ENCODE measurements around the gene SEC23IP.
"Not testable (repeated sequence)": the region's sequence is repeated elsewhere in the genome, so short reads cannot be mapped to it uniquely, and the experiment has no call there.

Gene SEC23IP

DNA sequence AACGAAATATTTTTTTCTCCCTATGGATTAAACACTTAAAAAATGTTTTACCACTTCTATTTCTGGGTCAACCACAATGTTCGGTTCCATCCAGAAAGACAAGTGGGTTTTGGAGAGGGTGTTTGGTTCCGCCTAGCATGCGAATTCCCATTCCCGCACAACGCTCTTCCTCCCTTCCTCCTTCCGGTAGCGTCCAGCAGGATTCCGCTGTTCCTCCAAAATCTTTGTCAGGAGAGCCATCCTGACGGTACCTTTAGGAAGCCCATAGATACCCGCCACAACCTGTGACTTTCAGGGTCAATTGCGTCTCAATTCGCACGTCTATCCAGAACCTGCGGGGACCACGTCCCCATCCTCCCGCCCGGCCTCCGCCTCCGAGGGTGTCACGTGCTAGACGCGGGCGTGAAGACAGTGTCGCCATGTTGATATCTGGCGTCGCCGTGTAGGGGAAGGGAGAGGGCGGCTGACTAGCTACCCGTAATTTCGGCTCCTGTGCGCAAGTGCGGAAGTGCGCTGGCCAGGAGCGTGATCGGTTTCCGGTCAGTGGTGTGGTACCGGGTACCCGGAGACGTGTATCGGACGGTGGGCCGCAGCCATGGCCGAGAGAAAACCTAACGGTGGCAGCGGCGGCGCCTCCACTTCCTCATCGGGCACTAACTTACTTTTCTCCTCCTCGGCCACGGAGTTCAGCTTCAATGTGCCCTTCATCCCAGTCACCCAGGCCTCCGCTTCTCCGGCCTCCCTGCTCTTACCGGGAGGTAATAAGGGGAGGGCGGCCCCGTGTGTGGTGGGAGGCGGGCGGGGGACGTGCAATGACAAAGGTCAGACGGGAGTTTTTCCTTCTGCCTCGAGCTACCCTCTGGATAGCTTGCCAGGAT lies at the start of gene SEC23IP:
SEC23IP (plus strand) TSS at position 543 of the 878 bp plus-strand sequence; CDS start at position 596, 53 bp downstream.
- peak; percentile 88 for DNase-seq

DNA sequence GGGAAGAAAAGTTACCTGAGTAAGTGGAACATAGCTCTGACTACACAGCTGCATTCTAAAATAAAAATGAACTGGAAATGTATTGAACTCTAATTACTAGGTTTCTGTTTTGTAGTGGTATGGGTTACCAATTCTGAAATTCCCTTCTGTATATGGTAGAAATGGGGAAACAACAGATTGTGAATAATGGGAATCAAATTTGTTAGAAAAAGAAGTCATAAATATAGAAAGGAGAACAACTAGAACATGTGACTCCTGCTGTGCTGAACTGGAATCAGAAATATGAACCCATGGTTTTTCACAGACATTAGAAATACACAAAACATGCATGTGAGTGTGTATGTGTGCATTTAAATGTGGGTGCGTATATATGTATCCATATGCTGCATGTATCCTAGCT lies 46.9 kb upstream of the SEC23IP start:
- DNase-seq = no peak

DNA sequence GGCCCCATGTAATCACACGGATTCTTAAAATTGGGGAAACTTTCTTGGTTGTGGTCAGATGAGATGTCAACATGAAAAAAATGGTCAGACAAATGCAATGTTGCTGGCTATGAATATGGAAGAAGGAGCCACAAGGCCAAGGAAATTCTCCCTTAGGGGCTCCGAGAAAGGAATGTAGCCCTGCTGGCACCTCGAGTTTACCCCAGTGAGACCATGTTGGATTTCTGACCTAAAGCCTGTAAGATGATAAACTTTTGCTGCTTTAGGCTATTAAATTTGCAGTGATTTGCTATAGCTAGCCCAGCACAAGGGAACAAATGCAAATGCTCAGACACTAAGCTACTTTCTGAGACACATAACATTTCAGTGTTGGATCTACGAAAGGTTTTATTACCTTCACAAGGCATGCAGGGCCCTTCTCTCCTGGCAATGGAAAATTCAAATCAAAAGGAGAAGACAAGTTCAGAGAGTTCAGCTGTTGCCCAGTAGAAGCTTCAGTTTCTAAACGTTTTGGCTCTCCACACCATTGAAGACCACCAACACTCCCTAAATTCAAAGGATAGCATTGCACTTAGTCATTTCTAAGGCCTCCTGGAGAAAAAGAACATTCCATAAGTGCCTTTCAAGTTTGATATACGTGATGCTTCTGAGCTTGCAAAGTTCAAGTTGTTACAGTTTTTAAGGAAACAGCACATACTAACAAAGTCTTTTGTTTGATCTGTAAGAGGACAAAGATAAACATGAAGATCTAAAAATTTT lies 43.3 kb upstream of the SEC23IP start:
- DNase-seq = no peak

DNA sequence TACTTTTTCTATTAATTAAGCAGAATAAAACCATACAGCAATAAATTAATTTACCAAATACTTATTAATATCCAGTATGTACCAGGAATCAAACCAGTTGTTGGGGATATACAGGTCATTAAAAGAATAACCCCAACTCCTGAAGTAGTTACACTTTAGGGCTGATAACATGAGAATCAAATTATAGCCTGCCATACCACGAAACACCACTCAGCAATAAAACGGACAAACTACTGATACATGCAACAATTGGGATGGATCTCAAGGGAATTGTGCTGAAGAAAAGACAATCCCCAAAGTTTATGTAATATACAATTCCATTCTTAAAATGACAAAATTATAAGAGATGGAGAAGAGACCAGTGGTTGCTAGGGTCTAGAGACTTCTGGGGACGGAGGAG lies 42.6 kb upstream of the SEC23IP start:
- no peak for DNase-seq

DNA sequence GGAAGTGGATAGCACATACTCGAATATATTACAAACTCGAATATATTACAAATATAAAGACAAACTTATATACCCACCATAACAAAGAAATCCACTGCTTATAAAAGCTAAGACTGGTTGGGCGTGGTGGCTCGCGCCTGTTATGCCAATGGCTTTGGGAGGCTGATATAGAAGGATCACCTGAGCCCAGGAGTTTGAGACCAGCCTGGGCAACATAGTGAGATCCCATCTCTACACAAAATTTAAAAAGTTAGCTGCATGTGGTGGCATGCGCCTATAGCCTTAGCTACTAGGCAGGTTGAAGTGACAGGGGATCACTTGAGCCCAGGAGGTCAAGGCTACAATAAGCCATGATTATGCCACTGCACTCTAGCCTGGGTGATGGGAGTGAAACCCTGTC lies 40.3 kb upstream of the SEC23IP start:
- DNase-seq = no peak

DNA sequence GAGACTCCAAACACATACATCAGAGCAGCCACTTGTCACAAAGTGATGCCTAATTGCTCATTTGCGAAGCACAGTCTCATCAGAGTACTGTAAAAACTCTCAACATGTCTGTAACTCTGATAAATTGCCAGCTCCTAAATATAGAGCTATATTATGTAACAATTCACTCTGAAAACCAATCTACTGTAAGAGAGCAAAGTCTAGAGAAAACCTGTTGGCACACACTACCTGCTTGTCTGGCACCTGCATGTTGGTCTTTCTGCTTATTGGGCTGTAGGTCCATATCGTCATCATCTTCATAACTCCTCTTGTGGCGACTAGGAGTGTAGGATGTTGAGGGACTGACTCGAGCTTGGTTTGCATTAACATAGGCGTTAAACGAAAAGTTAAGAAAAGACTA lies 39.7 kb upstream of the SEC23IP start:
- DNase-seq = no peak

DNA sequence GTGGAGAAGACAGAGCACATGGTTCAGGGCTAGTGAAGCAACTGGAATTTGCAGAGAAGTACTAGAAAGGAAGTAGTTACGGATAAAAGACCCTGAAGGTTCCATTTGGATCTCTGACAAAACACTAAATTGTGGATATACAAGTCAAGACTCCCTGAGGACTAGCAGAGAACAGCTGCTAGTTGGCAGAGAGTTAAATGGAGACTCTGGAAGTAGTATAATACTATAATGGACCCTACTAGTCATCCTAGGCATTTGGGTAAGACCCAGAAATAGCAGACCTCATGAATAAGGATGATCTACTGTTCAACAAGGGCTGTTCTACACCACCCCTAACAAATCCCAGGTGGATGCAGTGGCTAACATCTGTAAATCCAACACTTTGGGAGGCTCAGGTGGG lies 39.0 kb upstream of the SEC23IP start:
- DNase-seq = no peak

DNA sequence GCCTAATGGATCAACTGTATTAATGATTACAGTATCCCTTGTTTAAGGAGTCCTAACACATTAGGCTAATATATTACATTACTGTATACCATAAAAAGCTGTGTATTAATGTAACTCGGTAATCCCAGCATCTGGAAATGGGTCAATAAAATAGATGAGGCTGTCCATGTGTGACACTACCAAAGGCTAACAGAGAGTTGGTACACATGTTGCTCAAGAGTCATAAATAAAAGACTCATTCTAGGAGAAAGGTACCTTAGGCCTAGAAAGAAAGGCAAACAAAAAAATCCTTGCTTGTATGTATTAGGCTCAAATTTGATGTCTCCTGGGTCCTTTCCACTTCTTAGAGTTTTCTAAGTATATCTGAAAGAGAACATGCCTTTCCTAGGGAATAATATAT lies 34.5 kb upstream of the SEC23IP start:
- no peak for DNase-seq

DNA sequence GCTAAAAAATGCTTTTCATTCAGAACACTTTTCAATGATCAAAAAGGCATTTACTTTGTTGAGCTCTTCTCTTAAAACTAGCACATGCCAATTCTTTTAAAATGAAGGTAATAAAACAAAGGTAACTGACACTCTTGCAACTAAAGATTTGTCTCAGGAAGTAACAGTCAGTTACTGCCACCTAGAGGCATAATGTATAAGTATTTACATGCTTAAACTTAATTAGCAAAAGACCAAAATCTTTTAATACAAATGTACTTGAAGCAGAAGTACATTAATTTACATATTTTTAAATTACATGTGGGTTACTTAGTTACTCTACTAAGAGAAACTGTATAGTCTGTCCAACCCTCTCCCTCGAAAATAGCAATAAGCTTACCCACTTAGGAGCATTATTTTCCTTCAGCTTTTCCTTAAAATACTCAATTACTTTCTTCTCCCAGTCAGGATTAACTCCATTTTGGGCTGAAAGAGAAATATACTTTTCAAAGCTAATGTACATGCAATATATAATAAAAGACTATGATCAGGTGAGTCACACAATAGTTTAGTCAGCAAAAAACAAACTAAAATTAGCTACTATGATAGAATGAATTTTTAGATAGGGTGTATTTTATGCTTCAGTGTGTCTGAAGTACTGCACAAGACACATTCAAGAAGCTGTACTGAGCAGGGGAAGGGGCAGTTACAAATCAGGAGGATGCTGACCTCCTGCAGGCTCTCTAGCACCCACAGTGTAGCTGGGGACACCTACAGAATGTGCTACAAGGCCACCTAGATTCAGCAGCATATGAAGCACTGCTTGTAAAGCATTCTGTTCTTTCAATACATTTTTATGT lies 32.9 kb upstream of the SEC23IP start:
- DNase-seq = no peak

DNA sequence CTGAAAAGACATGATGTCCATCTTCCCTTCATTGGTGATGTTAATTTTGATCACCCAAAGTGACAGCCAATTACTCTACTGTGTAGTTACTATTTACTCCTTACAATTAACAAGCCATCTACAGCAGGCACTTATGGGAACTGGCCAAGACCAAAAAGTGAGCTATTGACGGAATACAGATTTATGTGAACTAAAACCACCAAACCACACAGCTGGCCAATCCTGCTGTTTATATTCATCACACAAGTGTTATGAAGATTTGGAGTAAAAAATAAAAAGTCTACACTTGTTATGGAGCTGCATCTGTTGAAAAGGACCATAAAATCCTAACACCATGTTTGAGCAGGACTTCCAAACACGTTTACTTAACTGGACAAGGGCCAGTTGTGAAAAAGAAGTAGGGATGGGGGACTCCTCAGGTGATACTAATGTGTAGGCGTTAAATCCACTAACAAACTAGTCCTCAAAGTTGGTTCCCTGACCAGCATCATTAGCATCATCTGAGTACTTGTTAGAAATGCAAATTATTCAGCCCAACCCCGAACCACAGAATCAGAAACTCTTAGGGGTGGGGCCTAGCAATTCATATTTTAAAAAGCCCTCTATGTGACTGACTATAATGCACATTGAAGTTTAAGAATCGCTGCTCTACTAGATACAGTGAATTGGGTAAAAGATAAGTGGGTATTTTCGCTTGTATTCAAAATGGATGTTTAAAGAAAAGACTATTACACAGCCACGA lies 31.5 kb upstream of the SEC23IP start:
- no peak for DNase-seq

DNA sequence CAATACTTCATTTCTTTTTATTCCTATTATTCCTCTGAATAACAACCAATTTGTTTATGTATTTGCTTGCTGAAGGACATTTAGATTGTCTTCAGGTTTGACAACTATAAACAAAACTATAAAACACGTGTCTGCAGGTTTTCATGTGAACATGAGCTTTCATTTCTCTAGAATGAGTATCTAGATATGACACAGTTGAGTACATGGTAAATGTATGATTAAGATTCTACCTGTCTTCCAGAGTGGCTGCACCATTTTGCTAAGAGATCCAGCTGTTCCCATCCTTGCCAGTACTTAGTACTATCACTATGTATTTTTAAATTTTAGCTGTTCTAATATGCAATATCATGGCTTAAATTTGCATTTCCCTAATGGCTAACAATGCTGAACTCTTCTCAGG lies 30.0 kb upstream of the SEC23IP start:
- no peak for DNase-seq

DNA sequence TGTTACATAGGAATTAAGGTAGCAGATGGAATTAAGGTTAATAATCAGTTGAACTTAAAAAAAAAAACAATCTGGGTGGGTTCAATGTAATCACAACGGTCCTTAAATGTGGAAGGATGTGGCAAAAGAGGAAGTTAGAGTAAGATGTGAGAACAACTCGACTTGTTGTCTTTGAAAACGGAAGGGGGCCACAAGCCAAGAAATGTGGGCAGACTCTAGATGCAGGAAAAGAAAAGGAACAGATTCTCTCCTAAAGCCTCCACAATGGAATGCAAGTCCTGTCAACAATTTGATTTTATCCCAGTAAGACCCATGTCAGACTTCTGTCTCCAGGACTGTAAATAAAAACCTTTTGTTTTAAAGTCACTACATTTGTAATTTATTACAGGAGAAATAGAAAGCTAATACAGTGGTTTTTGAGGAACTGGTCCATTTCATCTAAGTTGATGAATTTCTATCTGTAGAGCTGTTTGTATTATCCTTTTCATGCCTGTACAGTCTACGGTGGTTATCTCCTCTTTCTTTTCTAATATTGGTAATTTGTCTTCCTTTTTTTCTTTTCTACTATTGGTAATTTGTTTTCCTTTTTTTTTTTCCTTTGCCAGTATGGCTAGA lies 28.5 kb upstream of the SEC23IP start:
- DNase-seq = no peak

DNA sequence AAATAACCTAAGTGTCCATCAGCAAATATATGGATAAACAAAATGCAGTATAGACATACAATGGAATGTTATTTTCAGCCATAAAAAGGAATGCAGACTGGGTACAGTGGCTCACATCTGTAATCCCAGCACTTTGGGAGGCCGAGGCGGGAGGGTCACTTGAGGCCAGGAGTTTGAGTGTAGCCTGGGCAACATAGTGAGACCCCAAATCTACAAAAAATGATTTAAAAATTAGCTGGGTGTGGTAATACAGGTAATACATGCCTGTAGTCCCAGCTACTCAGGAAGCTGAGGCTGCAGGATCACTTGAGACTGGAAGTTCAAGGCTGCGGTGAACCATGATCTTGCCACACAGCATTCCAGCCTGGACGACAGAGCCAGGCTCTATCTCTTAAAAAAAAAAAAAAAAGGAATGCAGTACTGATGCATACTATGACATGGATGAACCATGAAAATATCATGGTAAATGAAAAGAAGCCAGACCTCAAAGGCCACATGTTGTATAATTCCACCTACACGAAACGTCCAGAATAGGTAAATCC lies 26.8 kb upstream of the SEC23IP start:
- no peak for DNase-seq

DNA sequence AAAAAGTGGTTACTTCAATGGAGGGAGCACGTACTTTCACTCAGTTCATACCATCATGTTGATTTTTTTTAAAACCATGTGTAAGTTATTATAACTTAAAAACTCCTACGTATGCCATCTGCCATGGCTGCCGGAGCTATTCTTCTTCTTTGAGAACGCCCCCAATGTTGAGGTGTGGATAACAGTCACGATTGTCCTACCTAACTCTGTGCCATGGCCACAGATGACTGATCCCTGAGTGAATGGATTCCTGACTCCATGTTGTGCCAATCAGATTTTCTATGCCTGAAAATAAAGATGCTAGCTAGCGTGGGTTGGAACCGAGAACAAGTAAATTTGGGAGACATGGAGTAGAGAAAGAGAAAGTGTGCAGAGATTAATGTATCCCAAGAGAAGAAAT lies 25.2 kb upstream of the SEC23IP start:
- no peak for DNase-seq

DNA sequence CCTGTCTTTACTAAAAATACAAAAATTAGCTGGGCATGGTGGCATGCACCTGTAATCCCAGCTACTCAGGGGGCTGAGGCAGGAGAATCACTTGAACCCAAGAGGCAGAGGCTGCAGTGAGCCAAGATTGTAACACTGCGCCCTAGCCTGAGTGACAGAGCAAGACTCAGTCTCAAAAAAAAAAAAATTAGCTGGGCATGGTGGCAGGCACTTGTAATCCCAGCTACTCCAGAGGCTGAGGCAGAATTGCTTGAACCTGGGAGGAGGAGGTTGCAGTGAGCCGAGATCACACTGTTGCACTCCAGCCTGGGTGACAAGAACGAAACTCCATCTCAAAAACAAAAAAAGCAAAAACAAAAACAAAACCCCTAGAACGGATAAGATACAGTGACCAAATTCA lies 23.1 kb upstream of the SEC23IP start:
- DNase-seq = not testable (repeated sequence)

DNA sequence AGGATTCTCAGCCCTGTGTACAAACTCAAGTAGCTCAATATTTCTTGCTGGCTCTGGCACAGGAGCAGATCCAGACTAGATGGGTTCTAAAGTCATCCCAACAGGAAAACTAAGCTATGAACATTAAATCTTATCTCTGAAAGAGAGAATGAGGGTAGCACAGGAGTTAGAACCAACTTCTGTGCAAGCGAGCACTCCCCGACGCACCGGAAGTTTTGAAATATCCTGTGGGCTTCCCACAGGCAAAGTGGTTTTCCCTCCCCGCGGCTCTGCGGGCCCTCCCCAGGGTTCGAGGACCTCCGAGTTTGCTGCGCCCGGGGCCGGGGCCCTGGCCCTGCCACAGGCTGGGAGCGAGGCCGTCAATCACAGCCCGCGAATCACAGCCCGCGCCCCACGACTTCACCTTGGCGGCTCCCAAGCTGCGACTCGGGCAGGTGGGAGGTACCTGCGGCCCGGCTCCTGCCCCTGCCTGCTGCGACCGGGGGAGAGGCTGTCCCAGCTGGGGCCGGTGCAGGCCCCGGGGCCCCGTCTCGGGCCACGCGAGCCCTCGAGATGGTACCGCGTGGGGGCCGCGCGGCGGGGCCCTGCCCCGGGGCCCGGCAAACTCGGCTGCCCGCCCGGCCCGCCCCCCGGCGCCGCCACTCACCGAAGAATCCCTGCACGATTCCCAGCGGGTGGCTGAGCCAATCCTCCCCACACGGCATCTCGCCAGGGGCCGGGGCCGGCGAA lies 20.5 kb upstream of the SEC23IP start:
- DNase-seq = peak; percentile 69

DNA sequence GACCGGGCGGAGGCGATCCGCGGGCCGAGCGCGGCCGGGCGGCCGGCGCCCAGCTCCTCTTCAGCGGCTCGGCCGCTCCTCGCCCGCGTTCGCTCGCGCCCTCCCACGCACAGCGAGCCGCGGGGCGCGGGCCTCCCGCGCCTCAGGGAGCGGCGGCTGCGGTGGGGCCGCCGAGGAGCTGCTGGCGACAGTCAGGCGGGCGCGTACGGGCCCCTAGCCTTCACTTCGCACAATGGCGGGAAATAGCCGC lies 20.0 kb upstream of the SEC23IP start, which contains the start of gene MCMBP:
MCMBP (minus strand) TSS at position 234 of the 250 bp plus-strand sequence. CDS start 259 bp downstream, outside the sequence.
- DNase-seq = no peak

DNA sequence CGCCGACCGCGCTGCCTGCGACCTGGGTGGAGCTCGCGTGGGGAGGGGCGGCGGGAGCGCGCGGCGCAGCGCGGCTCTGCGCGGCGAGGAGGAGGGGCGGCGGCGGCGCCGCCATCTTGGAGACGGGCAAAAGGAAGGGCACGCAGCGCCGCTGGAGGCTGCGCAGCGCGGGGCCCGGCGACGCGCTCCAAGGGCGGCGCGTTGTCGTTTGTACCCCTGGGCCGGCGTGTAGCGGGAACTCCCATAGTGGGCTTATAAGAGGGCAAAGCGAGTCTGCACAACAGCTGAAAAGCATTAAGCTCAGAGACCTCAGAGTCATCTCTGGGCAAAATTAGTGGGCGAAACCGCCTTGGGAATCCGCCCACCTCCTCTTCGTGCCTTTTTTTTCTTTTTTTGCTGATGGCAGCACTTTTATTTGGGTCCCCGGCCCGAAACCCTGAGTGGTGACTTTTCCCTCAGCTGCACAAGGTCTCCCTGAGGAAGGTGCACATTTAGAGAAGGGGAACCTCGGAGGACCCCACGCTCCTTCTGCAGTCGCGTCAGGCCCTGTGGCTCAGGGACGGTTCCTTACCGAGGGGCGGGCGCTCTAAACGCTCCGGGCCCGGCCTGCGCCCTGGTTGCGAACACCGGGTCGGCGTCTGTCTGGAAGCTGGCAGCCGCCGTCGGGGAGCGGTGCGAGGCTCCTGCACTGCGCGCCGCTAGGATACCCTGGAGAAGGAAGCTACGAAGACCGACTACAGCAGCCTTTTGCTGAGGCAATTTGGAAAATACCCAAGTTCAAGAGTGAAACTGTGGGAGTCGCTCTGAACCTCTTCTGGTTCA lies 19.5 kb upstream of the SEC23IP start:
- DNase-seq = peak; percentile 92

DNA sequence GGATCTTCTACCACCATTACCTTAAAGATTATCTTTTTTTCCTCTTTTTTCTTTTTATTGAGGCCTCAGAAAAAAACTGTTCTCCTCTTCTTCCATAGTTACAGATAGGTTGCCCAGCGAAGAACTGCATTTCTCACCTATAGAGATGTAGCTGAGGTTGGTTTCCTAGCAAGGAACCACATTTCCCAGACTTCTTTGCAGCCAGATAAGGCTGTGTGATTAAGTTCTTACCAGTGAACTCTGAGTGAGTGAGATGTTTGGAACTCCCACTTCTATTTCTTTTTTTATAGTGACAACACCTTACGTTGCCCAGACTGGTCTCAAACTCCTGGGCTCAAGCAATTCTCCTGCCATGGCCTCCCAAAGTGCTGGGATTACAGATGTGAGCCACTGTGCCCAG lies 14.0 kb upstream of the SEC23IP start:
- no peak for DNase-seq

DNA sequence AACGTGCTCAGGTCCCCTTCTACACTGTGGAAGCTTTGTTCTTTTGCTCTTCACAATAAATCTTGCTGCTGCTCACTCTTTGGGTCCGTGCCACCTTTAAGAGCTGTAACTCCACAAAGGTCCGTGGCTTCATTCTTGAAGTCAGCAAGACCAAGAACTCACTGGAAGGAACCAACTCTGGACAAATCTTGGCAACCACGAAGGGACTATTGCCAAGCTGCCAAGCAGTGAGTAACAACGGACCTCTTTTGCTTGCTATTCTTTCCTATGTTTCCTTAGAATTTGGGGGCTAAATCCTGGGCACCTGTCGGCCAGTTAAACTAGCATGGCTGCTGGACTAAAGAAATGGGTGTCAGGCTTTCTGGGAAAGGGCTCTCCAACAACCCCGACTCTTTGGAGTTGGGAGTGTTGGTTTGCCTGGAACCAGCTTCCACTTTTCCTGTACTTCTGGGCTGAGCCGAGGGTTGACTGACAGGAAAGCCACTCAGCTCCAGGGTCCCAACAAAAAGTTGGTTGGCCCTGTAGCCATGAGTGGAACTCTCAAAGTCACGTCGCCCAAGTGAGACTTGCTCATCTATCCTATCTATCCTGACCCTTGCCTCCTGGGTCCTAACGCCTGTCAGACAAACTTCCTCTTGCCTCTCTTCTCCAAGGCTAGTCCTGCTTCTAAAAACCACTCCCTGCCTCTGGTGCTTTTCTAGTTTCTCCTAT lies 8.5 kb upstream of the SEC23IP start:
- DNase-seq = not testable (repeated sequence)
